Hepatocyte (in vitro differentiated cells): ENCODE results near the gene TYR. TPM values are rescaled to one million over a fixed set of nuclear protein-coding genes. Genes with fewer than 3 reads are reported as not detected.
"Not testable (repeated sequence)": the region's sequence is repeated elsewhere in the genome, so short reads cannot be mapped to it uniquely, and the experiment has no call there.

ENCODE experiments used
- DNase-seq: peaks from one replicate; pipeline ENCODE4 v3.0.0-alpha.2; 2016; ENCODE audit warnings: low spot score
- H2AFZ ChIP-seq: fragments of 200-600 bp; sonication (generic); 2 replicates; pipeline ENCODE4 v1.6.0; 2016; ENCODE audit warnings: antibody characterized with exemption, mild to moderate bottlenecking
- H3K27ac ChIP-seq: fragments of 200-600 bp; sonication (generic); 2 replicates; pipeline ENCODE4 v1.5.1; 2016; ENCODE audit warnings: mild to moderate bottlenecking
- H3K27me3 ChIP-seq: fragments of 200-600 bp; sonication (generic); 2 replicates; pipeline ENCODE4 v1.6.1; 2016
- H3K36me3 ChIP-seq: fragments of 200-600 bp; sonication (generic); replicated peaks from 2 replicates; pipeline ENCODE4 v1.5.1; 2016; ENCODE audit warnings: low read depth; ENCODE audit not compliant: insufficient read depth
- H3K4me1 ChIP-seq: fragments of 200-600 bp; sonication (generic); 2 replicates; pipeline ENCODE4 v1.5.1; 2016; ENCODE audit warnings: mild to moderate bottlenecking, moderate library complexity; ENCODE audit not compliant: insufficient read depth
- H3K4me2 ChIP-seq: fragments of 200-600 bp; sonication (generic); 2 replicates; pipeline ENCODE4 v1.6.0; 2016
- H3K4me3 ChIP-seq: fragments of 200-600 bp; sonication (generic); 2 replicates; pipeline ENCODE4 v1.5.1; 2016; ENCODE audit warnings: mild to moderate bottlenecking
- H3K79me2 ChIP-seq: fragments of 200-600 bp; sonication (generic); 2 replicates; pipeline ENCODE4 v1.6.0; 2017; ENCODE audit warnings: mild to moderate bottlenecking
- H3K9me2 ChIP-seq: fragments of 200-600 bp; sonication (generic); replicated peaks from 2 replicates; pipeline ENCODE4 v1.6.0; 2017; ENCODE audit warnings: mild to moderate bottlenecking; ENCODE audit not compliant: insufficient read depth
- H3K9me3 ChIP-seq: fragments of 200-600 bp; sonication (generic); 2 replicates; pipeline ENCODE4 v1.5.1; 2016; ENCODE audit warnings: low read depth, mild to moderate bottlenecking
- H4K20me1 ChIP-seq: fragments of 200-600 bp; sonication (generic); 2 replicates; pipeline ENCODE4 v1.6.0; 2016; ENCODE audit warnings: mild to moderate bottlenecking; ENCODE audit not compliant: insufficient read depth, poor library complexity, severe bottlenecking
- EZH2 ChIP-seq: fragments of 200-600 bp; sonication (generic); IDR thresholded peaks from 2 replicates; pipeline ENCODE4 v1.6.1; 2016; ENCODE audit warnings: antibody characterized with exemption, mild to moderate bottlenecking, borderline replicate concordance
- EZH2phosphoT487 ChIP-seq: fragments of 200-600 bp; sonication (generic); IDR thresholded peaks from one replicate; pipeline ENCODE4 v1.6.1; 2018; ENCODE audit warnings: antibody characterized with exemption, mild to moderate bottlenecking, low read depth, moderate library complexity; ENCODE audit not compliant: unreplicated experiment, severe bottlenecking
- WGBS: methylation state at CpG from one replicate; pipeline ENCODE4 v1.1.6; 2016; ENCODE audit warnings: low lambda C conversion rate; ENCODE audit errors: missing lambda C conversion rate; 5-methylcytosine and 5-hydroxymethylcytosine counted together
- polyA plus RNA-seq: library from polyadenylated mRNA; unstranded; fragments of >200 nt; fragmentation: Nextera tagmentation; extraction: Ambion mirVana; gene quantifications from 2 replicates; pipeline ENCODE4 v1.2.1, GENCODE V29; 2016
- total RNA-seq: library from RNA; depleted of rRNA; stranded (reverse); fragments of >200 nt; gene quantifications from 2 replicates; pipeline ENCODE4 v1.2.3, GENCODE V29; 2014
- TF ChIP-seq, protein P1 (sequence below): fragments of 200-600 bp; sonication (generic); IDR thresholded peaks from 2 replicates; pipeline ENCODE4 v1.5.1; 2016; ENCODE audit warnings: antibody characterized with exemption, mild to moderate bottlenecking; ENCODE audit not compliant: poor library complexity

TYR gene
- total and polyA plus RNA-seq, 2 experiments from 2014 or later = not detected

DNA sequence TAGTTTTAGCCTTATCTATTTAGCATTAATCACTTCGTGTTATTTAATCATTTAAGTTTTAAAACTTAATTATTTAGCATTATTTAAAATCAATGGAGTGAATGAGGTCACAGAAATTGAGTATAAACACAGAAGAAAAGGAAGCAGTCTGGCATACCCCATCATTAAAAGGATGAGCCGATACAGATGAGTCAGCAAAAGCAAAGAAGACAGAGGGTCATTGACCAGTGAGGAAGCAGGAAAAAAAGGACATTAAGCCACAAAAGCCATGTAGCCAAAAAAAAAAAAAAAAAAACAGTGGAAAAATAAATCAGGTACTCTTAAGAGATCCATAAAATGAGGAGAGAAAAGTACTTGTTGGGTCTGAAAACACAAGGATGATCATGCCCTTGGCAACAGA, 71.5 kb downstream of the TYR start:
- H4K20me1 ChIP-seq = no peaks in the 10 kb centered on the region
- no peak overlapping the region for H3K4me3 ChIP-seq
- H3K4me2 ChIP-seq = no peak overlapping the region
- H3K4me1 ChIP-seq = no peaks in the 10 kb centered on the region
- TF ChIP-seq, protein P1, sequence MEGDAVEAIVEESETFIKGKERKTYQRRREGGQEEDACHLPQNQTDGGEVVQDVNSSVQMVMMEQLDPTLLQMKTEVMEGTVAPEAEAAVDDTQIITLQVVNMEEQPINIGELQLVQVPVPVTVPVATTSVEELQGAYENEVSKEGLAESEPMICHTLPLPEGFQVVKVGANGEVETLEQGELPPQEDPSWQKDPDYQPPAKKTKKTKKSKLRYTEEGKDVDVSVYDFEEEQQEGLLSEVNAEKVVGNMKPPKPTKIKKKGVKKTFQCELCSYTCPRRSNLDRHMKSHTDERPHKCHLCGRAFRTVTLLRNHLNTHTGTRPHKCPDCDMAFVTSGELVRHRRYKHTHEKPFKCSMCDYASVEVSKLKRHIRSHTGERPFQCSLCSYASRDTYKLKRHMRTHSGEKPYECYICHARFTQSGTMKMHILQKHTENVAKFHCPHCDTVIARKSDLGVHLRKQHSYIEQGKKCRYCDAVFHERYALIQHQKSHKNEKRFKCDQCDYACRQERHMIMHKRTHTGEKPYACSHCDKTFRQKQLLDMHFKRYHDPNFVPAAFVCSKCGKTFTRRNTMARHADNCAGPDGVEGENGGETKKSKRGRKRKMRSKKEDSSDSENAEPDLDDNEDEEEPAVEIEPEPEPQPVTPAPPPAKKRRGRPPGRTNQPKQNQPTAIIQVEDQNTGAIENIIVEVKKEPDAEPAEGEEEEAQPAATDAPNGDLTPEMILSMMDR = no peak
- TF ChIP-seq EZH2phosphoT487 (no peak), EZH2 (no peak)
- DNase-seq = no peak
- no peaks in the 10 kb centered on the region for H3K9me2 ChIP-seq
- no peaks in the 10 kb centered on the region for H3K36me3 ChIP-seq
- WGBS = 60% methylated on average over 2 of the region's 2 CpGs
- no peaks in the 10 kb centered on the region for H3K27me3 ChIP-seq
- no peaks in the 10 kb centered on the region for H3K9me3 ChIP-seq
- no peak overlapping the region for H2AFZ ChIP-seq
- no peaks in the 10 kb centered on the region for H3K79me2 ChIP-seq
- no peak overlapping the region for H3K27ac ChIP-seq

DNA sequence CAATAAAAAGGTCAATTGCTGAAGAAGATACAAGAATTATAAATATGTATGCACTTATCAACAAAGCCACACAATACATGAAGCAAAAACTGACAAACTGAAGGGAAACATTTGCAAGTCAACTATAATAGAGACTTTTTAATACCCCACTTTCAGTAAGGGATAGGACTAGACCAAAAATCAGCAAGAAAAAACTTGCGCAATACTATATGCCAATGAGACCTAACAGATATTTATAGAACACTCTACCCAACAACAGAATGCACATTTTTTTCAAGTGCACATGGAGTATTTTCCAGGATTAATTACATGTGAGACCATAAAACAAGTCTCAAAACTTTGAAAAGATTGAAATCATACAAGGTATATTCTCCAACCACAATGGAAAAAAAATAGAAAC, 83.8 kb downstream of the TYR start:
- not testable (repeated sequence) for H3K27ac ChIP-seq, H3K9me2 ChIP-seq, H2AFZ ChIP-seq, H3K79me2 ChIP-seq, H3K9me3 ChIP-seq, H4K20me1 ChIP-seq, H3K36me3 ChIP-seq, H3K27me3 ChIP-seq, H3K4me3 ChIP-seq, H3K4me2 ChIP-seq, DNase-seq, H3K4me1 ChIP-seq
- WGBS = 95% methylated on average over 1 of the region's 1 CpG

DNA sequence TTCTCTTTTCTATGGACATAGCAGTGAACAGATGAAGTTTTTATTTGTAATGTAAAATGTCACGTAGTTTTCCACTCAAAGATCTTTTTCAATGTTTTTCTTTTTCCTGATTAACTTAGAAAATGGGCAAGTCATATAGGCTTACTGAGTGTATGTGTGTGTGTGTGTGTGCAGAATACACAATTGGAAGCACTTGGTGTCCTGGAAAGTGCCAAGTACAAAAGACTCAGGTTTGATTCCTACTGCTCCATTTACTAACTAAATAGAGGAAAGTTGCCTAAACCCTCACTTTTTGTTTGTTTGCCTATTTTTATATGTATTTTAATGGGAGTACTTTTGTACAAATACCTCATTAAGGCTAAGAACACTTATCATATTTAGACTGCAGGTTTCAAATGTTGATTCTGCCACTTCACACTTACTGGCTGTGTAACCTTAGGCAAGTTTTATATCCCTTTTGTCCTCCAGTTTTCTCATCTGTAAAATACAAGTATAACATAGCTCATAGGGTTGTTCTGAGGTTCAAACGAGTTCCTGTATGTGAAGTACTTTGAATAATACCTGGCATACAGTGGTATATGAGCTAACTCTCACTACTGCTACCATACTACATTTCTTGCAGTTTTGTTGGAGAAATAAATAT, 90.1 kb downstream of the TYR start:
- Histone ChIP-seq H4K20me1 (no peaks in the 10 kb centered on the region), H3K79me2 (no peaks in the 10 kb centered on the region), H3K27ac (no peak overlapping the region), H3K27me3 (no peaks in the 10 kb centered on the region), H3K9me3 (no peaks in the 10 kb centered on the region), H3K4me3 (no peak overlapping the region), H3K9me2 (no peaks in the 10 kb centered on the region), H3K36me3 (no peaks in the 10 kb centered on the region), H3K4me2 (no peak overlapping the region), H2AFZ (no peak overlapping the region), H3K4me1 (no peaks in the 10 kb centered on the region)
- 73% methylated on average over 2 of the region's 2 CpGs for WGBS
- no peak for DNase-seq
- TF ChIP-seq EZH2 (no peak), EZH2phosphoT487 (no peak)
- TF ChIP-seq, protein P1 = no peak

DNA sequence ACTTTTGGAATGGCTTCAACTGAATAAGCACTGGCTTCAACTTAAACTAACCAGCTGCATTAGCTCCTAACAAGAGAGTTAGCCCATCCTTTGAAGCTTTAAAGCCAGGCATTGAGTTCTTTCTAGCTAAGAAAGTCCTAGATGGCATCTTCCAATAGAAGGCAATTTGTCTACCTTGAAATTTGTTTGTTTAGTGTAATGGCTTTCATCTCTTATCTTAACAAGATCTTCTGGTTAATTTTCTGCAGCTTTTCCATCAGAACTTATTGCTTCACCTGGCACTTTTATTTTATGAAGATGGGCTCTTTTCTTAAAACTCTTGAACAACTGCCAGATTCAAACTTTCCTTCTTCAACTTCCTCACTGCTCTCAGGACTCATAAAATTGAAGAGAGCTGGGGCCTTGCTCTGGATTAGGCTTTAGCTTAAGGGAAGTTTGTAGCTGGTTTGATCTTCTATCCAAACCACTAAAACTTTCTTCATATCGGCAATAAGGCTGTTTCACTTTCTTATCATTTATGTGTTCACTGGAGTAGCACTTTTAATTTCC, 94.9 kb downstream of the TYR start:
- not testable (repeated sequence) for H3K4me2 ChIP-seq, H3K36me3 ChIP-seq, DNase-seq, H3K9me2 ChIP-seq, H4K20me1 ChIP-seq, H3K27ac ChIP-seq, H3K4me3 ChIP-seq, H2AFZ ChIP-seq, H3K9me3 ChIP-seq, H3K79me2 ChIP-seq, H3K27me3 ChIP-seq, H3K4me1 ChIP-seq
- 65% methylated on average over 1 of the region's 1 CpG for WGBS

DNA sequence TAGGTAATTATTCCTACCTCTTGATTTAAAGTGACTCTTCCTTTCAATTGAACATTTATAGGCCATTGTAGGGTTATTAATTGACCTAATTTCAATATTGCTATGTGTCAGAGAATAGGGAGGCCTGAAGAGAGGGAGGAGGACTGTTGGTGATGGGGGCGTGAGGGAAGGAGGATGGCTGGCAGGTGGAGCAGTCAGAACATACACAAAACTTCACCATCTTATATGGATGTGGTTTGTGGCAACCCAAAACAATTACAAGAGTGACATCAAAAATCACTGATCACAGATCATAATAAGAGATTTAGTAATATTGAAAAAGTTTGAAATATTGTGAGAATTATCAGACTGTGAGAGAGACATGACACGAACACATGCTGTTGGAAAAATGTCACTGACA, 95.5 kb downstream of the TYR start:
- H3K4me3 ChIP-seq, H3K27me3 ChIP-seq, H3K79me2 ChIP-seq, H3K9me3 ChIP-seq, H3K4me2 ChIP-seq, H4K20me1 ChIP-seq, H2AFZ ChIP-seq, H3K36me3 ChIP-seq, H3K27ac ChIP-seq, DNase-seq, H3K9me2 ChIP-seq, H3K4me1 ChIP-seq: not testable (repeated sequence)
- WGBS = 95% methylated on average over 2 of the region's 2 CpGs
